HG02623 (cell line): Measurements from ENCODE around the gene UNC5C.

Experiments used
- ATAC-seq: cut with Tn5 transposase; IDR thresholded peaks from one replicate; pipeline ENCODE4 v1.9.1; 2021; ENCODE audit warnings: moderate library complexity; ENCODE audit not compliant: unreplicated experiment

UNC5C gene

DNA sequence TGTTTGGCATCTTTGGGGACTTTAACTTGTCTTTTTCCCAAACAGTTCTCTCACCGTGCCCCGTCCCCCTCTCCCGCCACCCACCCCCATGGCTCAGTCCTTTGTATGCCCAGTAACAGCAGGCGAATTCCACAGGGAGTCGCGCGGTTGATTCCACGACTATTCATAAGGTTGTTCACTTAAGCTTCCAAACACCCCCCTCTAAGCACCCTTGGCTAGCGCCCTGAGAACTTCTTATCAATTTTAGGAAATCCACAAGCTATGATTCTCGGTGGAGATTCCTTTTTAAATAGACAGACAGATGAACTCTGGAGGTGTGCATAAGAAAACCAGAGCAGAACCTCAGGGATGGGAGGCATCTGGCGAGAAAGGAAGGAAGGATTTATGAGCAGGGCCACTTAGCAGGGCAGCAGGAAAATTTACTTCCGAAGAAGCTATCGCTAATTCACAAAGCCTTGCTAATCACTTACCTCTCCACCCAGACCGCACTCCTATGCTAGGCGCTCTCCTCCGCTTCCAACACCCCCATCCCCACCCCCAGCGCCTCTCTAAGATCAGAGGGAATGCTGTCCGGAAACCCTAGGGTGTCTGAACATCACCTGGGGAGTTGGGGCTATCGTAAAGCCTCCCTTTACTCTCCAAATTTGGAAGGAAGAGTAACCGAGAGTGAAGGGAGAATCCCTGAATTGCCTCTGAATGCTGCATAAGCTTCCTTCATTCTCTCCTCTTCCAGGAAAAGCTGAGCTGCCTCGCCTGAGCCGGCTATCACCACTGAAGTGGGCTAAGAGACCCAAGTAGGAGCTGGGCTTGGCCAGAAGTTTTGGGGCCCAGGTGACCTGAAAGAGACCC lies 1.7 kb downstream of the UNC5C start:
- no peak for ATAC-seq

GRCh38 chr4:95546221-95546620 lies 2.6 kb downstream of the UNC5C start:
- no peak for ATAC-seq

DNA sequence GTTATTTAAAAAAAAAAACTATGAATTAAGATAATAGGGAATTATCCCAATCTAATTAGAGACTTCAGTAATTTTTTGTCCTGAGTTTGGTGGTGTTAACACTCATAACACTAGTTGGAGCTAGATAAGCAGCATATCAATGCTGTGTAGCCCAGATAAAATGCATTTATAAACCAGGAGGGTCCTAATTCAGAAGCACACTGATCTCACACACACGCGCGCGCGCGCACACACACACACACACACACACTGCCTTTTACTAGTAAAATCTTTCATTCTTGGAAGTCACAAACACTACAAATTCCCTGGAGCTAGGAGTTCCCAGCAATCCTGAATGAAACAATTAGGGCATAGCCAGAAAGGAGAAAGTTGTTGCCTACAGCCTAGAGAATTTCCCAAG lies 3.2 kb downstream of the UNC5C start:
- no peak for ATAC-seq

GRCh38 chr4:95544113-95545103 lies 4.4 kb downstream of the UNC5C start:
- no peak for ATAC-seq

GRCh38 chr4:95541889-95542607 lies 6.7 kb downstream of the UNC5C start:
- ATAC-seq: no peak

GRCh38 chr4:95541094-95541493 lies 7.7 kb downstream of the UNC5C start:
- no peak for ATAC-seq

- no peak for ATAC-seq
Measured at GRCh38 chr4:95540227-95540626, 8.5 kb downstream of the UNC5C start.

DNA sequence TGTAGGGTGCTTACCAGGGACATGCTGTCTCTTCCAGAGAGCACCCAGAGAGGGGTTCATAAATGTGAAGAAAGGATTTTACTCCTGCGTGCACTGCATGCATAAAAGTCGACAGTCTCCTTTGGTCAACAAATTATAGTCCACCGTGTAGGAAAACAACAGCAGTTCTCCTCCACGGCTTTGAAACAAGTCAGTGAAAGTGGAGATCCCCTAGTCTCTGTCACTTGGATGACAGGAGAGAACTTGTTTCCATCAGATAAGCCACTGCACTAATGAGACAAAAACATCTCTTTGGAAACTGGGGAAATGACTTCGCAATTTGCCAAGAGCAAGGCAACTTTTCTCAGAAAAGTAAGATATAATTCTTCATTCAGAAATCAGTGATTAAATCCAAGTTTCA lies 9.7 kb downstream of the UNC5C start:
- ATAC-seq: no peak

DNA sequence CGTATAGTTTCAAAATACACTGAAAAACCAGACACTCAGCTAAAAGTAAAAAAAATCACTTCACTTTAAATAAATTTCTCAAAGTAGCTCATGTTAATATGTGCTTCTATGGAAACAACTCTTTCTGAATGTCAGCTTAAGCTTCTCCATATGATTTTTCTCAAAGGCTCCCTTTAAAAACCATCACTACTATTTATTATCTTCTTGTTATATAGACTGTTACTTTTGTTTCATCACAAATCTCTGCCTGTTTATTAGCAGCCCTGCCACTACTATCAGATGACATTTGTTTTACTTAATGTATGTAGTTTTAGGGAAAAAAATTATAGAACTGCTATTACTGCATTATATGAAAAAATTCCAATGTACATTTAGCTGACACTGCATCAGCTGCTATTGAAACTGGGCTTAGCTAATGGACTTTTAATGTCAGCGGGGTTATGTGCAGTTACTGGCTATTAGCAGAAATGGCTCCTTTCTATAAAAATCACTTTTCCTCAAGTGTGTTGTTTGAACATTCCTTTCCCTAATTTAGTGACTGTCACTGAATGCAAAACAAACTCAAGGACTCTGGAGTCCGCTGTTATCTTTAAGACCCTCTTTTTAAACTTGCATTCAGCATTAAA lies 10.8 kb downstream of the UNC5C start:
- ATAC-seq: no peak

- ATAC-seq: no peak
Measured at GRCh38 chr4:95537191-95537590, 11.6 kb downstream of the UNC5C start.

DNA sequence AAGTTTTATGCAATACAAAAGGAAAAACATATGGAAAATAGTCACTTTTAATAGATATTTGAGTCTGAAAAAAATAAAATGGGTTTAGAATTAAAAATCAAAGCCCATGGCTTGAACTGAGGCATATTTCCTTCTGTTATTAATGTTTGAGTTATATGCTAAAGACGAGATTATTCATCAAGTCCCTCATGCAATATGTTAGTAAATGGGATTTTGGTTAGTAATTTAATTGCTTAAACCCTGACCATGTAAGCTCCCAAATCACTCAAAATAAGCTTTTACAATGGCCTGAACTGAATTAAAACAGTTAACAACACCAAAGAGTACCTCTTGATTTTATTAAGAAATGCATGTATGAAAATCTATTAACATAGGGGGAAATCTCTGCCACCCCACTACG lies 12.1 kb downstream of the UNC5C start:
- no peak for ATAC-seq

DNA sequence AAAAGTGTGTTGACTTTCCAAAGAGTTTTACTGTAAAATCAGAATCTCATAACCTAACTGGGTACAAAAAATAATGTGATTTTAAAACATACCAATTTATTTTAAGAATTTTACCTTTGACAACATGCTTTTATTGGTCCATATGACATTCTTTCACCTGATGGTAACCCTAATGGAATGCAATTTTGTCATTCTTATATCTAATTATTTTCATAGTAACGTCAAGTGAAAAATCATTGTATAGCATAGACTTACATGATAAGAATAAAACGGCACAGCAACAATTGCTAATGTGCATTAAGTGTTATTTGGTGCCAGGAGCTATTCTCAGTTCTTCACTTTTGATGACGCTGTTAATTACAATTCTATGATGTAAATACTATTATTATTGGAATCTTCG lies 13.6 kb downstream of the UNC5C start:
- ATAC-seq: no peak

- no peak for ATAC-seq
Measured at GRCh38 chr4:95534032-95534431, 14.7 kb downstream of the UNC5C start.

DNA sequence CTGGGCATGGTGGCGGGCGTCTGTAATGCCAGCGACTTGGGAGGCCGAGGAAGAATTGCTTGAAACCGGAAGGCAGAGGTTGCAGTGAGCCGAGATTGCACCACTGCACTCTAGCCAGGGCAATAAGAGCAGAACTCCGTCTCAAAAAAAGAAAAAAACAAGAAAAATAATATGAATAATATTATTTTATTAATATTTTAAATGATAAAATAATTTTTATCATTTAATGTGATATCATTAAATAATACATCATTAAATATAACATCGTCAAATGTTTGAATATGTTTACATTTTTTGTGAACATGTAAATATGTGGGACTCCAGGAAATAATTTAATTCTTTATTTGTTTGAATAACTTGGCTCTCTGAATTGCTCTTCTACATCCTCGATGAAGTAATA lies 15.5 kb downstream of the UNC5C start:
- no peak for ATAC-seq

- no peak for ATAC-seq
Measured at GRCh38 chr4:95532305-95532704, 16.5 kb downstream of the UNC5C start.

GRCh38 chr4:95531141-95531540 lies 17.6 kb downstream of the UNC5C start:
- ATAC-seq: no peak

DNA sequence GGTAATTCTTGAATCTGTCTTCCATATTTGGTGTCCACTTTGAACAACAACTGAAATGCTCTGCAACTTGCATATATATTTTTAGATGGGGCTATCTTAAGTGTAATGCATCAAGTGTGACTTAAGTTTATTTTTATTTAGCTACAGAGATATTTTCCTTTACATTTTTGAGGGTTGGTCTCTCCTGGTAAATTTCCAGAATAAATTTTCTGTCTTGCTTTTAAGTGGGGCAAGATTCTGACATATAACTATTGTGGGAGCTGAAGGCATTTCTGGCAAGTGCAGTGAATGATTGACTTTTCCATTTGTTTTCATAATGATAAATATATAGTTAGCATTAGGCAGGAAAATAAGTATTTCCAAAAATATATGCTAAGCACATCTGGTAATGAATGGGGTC lies 18.8 kb downstream of the UNC5C start:
- no peak for ATAC-seq

GRCh38 chr4:95528388-95528948 lies 20.3 kb downstream of the UNC5C start:
- ATAC-seq: no peak

DNA sequence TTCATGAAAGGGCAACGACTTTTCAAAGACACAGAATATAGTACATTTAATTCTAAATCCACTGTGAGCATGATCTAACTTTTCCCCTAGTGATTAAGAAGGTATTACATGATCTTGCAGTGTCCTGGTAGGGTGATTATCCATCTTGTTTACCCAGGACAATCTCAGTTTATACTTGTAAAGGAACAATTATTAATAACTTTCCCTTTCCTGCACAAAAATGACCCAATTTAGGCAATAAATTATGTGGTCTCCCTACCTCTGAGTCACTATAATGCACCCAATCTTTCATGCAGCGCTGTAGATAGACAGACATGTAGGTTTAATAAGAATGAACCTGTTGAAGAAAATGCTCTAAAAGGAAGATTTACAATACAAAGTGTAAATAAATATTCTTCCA lies 22.7 kb downstream of the UNC5C start:
- ATAC-seq: no peak

- ATAC-seq: no peak
Measured at GRCh38 chr4:95524729-95525128, 24.0 kb downstream of the UNC5C start.
